Gastrocnemius medialis (tissue), 4 donors: Measurements from ENCODE around the gene PLEKHG3. TPM values are rescaled to one million over a fixed set of nuclear protein-coding genes. Genes with fewer than 3 reads are reported as not detected.

Experiments
- ATAC-seq, 2 donors: fragments of 150-250 bp; one replicate each; pipeline ENCODE4 v1.9.1; 2016
- DNase-seq, 2 donors: peaks; one replicate each; pipeline ENCODE4 v3.0.0-alpha.2; 2019
- H3K27ac ChIP-seq, 4 donors: fragments of 200-600 bp; sonication (generic); 1 replicate in 1 of 4; 2 replicates in 3 of 4; pipeline ENCODE4 v1.5.1; 2016 to 2018; ENCODE audit warnings: mild to moderate bottlenecking in 2 of 4, moderate library complexity in 1 of 4
- H3K27me3 ChIP-seq, 3 donors: fragments of 200-600 bp; sonication (generic) in 2 of 3; 1 replicate in 1 of 3; 2 replicates in 2 of 3; pipeline versions ENCODE4 v1.5.1 to v1.6.0; 2016 to 2019; ENCODE audit warnings: mild to moderate bottlenecking in 1 of 3, moderate library complexity in 1 of 3
- H3K36me3 ChIP-seq, 2 donors: fragments of 200-600 bp; sonication (generic) in 1 of 2; one replicate each; pipeline ENCODE4 v1.5.1; 2017 to 2018
- H3K4me1 ChIP-seq, 2 donors: fragments of 200-600 bp; sonication (generic) in 1 of 2; one replicate each; pipeline ENCODE4 v1.5.1; 2016 to 2017; ENCODE audit warnings: mild to moderate bottlenecking in 2 of 2
- H3K4me3 ChIP-seq, 4 donors: fragments of 200-600 bp; sonication (generic) in 3 of 4; 1 replicate in 1 of 4; 2 replicates in 3 of 4; pipeline ENCODE4 v1.5.1; 2016 to 2019; ENCODE audit warnings: mild to moderate bottlenecking in 2 of 4
- H3K9me3 ChIP-seq, 3 donors: fragments of 200-600 bp; sonication (generic) in 2 of 3; 1 replicate in 1 of 3; 2 replicates in 2 of 3; pipeline ENCODE4 v1.5.1; 2016 to 2019
- POLR2A ChIP-seq, 2 donors: fragments of 450-650 bp; IDR thresholded peaks; one replicate each; pipeline ENCODE4 v1.6.1; 2017; ENCODE audit warnings: antibody characterized with exemption in 2 of 2, mild to moderate bottlenecking in 2 of 2, moderate library complexity in 2 of 2
- in situ Hi-C, 4 donors: fragments of 200-750 bp; cut with MboI; loops; one replicate each; pipeline versions ENCODE4 v1.15.0 to v1.8.0; 2017; ENCODE audit warnings: low sequenced_read_pairs in 4 of 4
- intact Hi-C: fragments of 100-400 bp; cut with DNase I; formaldehyde crosslinking; loops from one replicate; pipeline ENCODE4 v1.15.1; 2023; ENCODE audit warnings: low total_unique reads
- total RNA-seq, 4 donors: library from RNA; depleted of rRNA; stranded (reverse); fragments of >200 nt; gene quantifications; one replicate each; pipeline versions ENCODE4 v1.1.0 to v1.2.3, GENCODE V29; 2016
- TF ChIP-seq, protein P1 (sequence below), 5 experiments: fragments of 450-650 bp in 3 of 5; fragments of 200-600 bp in 2 of 5; sonication (generic) in 2 of 5; IDR thresholded peaks in 4 of 5; conservative IDR thresholded peaks in 1 of 5; 1 replicate in 4 of 5; 2 replicates in 1 of 5; pipeline ENCODE4 v1.5.1; 2016 to 2019; ENCODE audit warnings: antibody characterized with exemption in 5 of 5, mild to moderate bottlenecking in 3 of 5, moderate library complexity in 3 of 5

Gene PLEKHG3
- total RNA-seq, 4 donors from 2014 or later: 8.8 to 18.8 (median 14.5) TPM

GRCh38 chr14:64777461-64777860, 73.2 kb downstream of the PLEKHG3 start:
- in situ Hi-C loops (no loop called here), intact Hi-C loops (no loop called here)
- no peaks in the 10 kb centered on the region for H3K9me3 ChIP-seq
- TF ChIP-seq, protein P1, sequence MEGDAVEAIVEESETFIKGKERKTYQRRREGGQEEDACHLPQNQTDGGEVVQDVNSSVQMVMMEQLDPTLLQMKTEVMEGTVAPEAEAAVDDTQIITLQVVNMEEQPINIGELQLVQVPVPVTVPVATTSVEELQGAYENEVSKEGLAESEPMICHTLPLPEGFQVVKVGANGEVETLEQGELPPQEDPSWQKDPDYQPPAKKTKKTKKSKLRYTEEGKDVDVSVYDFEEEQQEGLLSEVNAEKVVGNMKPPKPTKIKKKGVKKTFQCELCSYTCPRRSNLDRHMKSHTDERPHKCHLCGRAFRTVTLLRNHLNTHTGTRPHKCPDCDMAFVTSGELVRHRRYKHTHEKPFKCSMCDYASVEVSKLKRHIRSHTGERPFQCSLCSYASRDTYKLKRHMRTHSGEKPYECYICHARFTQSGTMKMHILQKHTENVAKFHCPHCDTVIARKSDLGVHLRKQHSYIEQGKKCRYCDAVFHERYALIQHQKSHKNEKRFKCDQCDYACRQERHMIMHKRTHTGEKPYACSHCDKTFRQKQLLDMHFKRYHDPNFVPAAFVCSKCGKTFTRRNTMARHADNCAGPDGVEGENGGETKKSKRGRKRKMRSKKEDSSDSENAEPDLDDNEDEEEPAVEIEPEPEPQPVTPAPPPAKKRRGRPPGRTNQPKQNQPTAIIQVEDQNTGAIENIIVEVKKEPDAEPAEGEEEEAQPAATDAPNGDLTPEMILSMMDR (IDR thresholded peaks at IDR 0.05 in 4 of 5, conservative IDR thresholded peaks at IDR 0.05 in 1 of 5): no peak
- TF ChIP-seq POLR2A (IDR thresholded peaks at IDR 0.05): no peak
- H3K27me3 ChIP-seq: no peaks in the 10 kb centered on the region
- H3K36me3 ChIP-seq: peaks cover 0 to 59% of the 10 kb centered on the region in 2 donors
- H3K4me3 ChIP-seq: no peak overlapping the region
- H3K4me1 ChIP-seq: peaks cover 24 to 27% of the 10 kb centered on the region in 2 donors
- ATAC-seq (no peak), DNase-seq (no peak)
- H3K27ac ChIP-seq: peak overlapping the region in 3 of 4 donors; percentile 63 to 81 (median 77)

DNA sequence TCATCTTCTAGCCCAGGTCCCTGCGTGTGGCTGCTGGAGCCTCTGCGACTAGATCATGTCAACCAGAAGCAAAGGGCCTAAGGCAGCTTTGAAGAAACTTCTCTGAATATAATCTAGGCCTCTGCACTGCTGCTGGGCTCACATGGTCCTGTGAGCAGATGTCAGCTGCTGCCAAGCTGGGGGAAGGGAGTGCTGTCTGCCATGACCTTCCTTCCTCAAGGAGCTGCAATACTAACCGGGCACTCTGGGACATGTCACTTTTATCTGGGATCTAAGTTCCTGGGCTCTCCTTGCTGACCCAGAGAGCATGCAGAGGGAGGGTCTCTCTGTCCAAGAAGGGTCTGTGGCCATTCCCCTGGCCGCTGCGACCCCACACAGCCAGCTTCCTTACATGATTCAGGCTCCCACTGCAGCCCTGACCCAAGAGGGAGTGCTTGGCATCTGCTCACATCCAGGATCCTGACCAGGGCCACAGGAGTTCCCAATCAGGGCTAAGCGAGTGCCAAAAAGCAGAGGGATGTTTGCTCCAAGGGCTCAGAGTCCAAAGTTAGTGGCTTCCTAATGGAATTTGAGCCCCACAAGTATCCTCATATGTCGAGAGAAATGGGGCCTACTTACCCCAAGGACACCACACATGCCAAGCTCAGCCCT, 74.0 kb downstream of the PLEKHG3 start:
- Histone ChIP-seq H3K4me1 (peaks cover 24 to 27% of the 10 kb centered on the region in 2 donors), H3K27ac (peak overlapping the region; percentile 30 to 81 (median 70)), H3K36me3 (peaks cover 0 to 51% of the 10 kb centered on the region in 2 donors), H3K4me3 (no peak overlapping the region), H3K9me3 (no peaks in the 10 kb centered on the region), H3K27me3 (no peaks in the 10 kb centered on the region)
- DNase-seq (peak; percentile 67 to 78), ATAC-seq (peak; percentile 90)
- intact Hi-C loops: no loop called here
- no peak for TF ChIP-seq POLR2A (IDR thresholded peaks at IDR 0.05)
- TF ChIP-seq, protein P1 (IDR thresholded peaks at IDR 0.05 in 4 of 5, conservative IDR thresholded peaks at IDR 0.05 in 1 of 5): no peak
- in situ Hi-C loops: no loop called here

- intact Hi-C loops: no loop called here
- peaks cover 24 to 27% of the 10 kb centered on the region in 2 donors for H3K4me1 ChIP-seq
- H3K9me3 ChIP-seq: no peaks in the 10 kb centered on the region
- no peak overlapping the region for H3K4me3 ChIP-seq
- no peaks in the 10 kb centered on the region for H3K27me3 ChIP-seq
- TF ChIP-seq, protein P1 (IDR thresholded peaks at IDR 0.05 in 4 of 5, conservative IDR thresholded peaks at IDR 0.05 in 1 of 5): no peak
- TF ChIP-seq POLR2A (IDR thresholded peaks at IDR 0.05): no peak
- H3K27ac ChIP-seq: peak overlapping the region in 3 of 4 donors; percentile 63 to 81 (median 77)
- peaks cover 0 to 51% of the 10 kb centered on the region in 2 donors for H3K36me3 ChIP-seq
- in situ Hi-C loops: no loop called here
- peak in 1 of 2 donors; percentile 71 for DNase-seq
- ATAC-seq: peak; percentile 38 to 66
Measured at GRCh38 chr14:64779472-64779871, 75.2 kb downstream of the PLEKHG3 start.

GRCh38 chr14:64782196-64782595, 78.0 kb downstream of the PLEKHG3 start:
- peak overlapping the region in 1 of 4 donors; percentile 5 for H3K27ac ChIP-seq
- no peaks in the 10 kb centered on the region for H3K9me3 ChIP-seq
- in situ Hi-C loops (no loop called here), intact Hi-C loops (no loop called here)
- peaks cover 24 to 27% of the 10 kb centered on the region in 2 donors for H3K4me1 ChIP-seq
- no peak for TF ChIP-seq POLR2A (IDR thresholded peaks at IDR 0.05)
- TF ChIP-seq, protein P1 (IDR thresholded peaks at IDR 0.05 in 4 of 5, conservative IDR thresholded peaks at IDR 0.05 in 1 of 5): no peak
- peaks cover 0 to 53% of the 10 kb centered on the region in 2 donors for H3K36me3 ChIP-seq
- ATAC-seq (no peak), DNase-seq (no peak)
- H3K4me3 ChIP-seq: no peak overlapping the region
- no peaks in the 10 kb centered on the region for H3K27me3 ChIP-seq
